Effector CD4-positive, alpha-beta T cell (primary cell): ENCODE results near the gene CD2BP2.
"Not testable (repeated sequence)": the region's sequence is repeated elsewhere in the genome, so short reads cannot be mapped to it uniquely, and the experiment has no call there.

ENCODE experiments used
- DNase-seq: peaks from one replicate; pipeline ENCODE4 v3.0.0-alpha.2; 2020

The CD2BP2 gene

GRCh38 chr16:30358990-30359870 lies 4.1 kb upstream of the CD2BP2 start:
- no peak for DNase-seq

- DNase-seq = no peak
Observed at GRCh38 chr16:30358577-30358936, 3.4 kb upstream of the CD2BP2 start.

GRCh38 chr16:30357715-30358576 lies 2.8 kb upstream of the CD2BP2 start:
- DNase-seq = no peak

GRCh38 chr16:30357085-30357714 lies 2.1 kb upstream of the CD2BP2 start:
- no peak for DNase-seq

GRCh38 chr16:30356401-30357084 lies 1.4 kb upstream of the CD2BP2 start:
- DNase-seq = no peak

GRCh38 chr16:30355954-30356308 lies 823 bp upstream of the CD2BP2 start:
- DNase-seq = no peak

- no peak for DNase-seq
Observed at GRCh38 chr16:30354423-30355143, 525 bp downstream of the CD2BP2 start.

GRCh38 chr16:30353438-30354129 lies 1.5 kb downstream of the CD2BP2 start:
- DNase-seq = no peak

- no peak for DNase-seq
Observed at GRCh38 chr16:30352488-30353401, 2.4 kb downstream of the CD2BP2 start.

GRCh38 chr16:30351586-30352419 lies 3.3 kb downstream of the CD2BP2 start:
- DNase-seq = no peak

GRCh38 chr16:30351001-30351441 lies 4.1 kb downstream of the CD2BP2 start:
- DNase-seq = no peak

- DNase-seq = no peak
Observed at GRCh38 chr16:30350134-30350871, 4.8 kb downstream of the CD2BP2 start.

GRCh38 chr16:30349675-30350074 lies 5.4 kb downstream of the CD2BP2 start:
- DNase-seq = no peak

GRCh38 chr16:30348929-30349328 lies 6.2 kb downstream of the CD2BP2 start:
- DNase-seq = no peak

- DNase-seq = no peak
Observed at GRCh38 chr16:30348113-30348512, 7.0 kb downstream of the CD2BP2 start.

- no peak for DNase-seq
Observed at GRCh38 chr16:30346286-30346685, 8.8 kb downstream of the CD2BP2 start.

- DNase-seq = not testable (repeated sequence)
Observed at GRCh38 chr16:30343491-30343820, 11.7 kb downstream of the CD2BP2 start.

- no peak for DNase-seq
Observed at GRCh38 chr16:30342751-30343490, 12.2 kb downstream of the CD2BP2 start.
